HCT116 (cell line): ENCODE data around the gene UTS2R. TPM values are rescaled to one million over a fixed set of nuclear protein-coding genes. Genes with fewer than 3 reads are reported as not detected.

Experiments
- ATAC-seq: fragments of 200-7000 bp; cut with Tn5 transposase; 2 replicates; pipeline ENCODE4 v1.9.1; 2020; ENCODE audit warnings: mild to moderate bottlenecking, moderate library complexity
- BruUV-seq: library from RNA; stranded (reverse); fragments of 400-500 nt; replicated peaks from 2 replicates; lab custom pipeline; 2021; lab: Mats Ljungman, UMichigan
- CTCF ChIA-PET: fragments of 300-600 bp; sonication (Branson Sonifier 250); formaldehyde crosslinking; loops from one replicate; lab custom pipeline; 2021; ENCODE audit warnings: antibody characterized with exemption; lab: Charles Lee
- POLR2A ChIA-PET: fragments of 300-600, 350-600 bp; sonication (Branson Sonifier 250); formaldehyde crosslinking; loops from one replicate; lab custom pipeline; 2021; ENCODE audit warnings: antibody characterized with exemption; lab: Charles Lee
- RAD21 ChIA-PET, 2 experiments: fragments of 300-600 bp; sonication (Branson Sonifier 250); formaldehyde crosslinking; loops; one replicate each; lab custom pipeline; 2023; ENCODE audit warnings: low total read pairs in 2 of 2; ENCODE audit not compliant: uncharacterized antibody in 2 of 2, unreplicated experiment in 2 of 2, low non-redundant PET in 1 of 2; lab: Charles Lee
- DNase-seq: peaks from one replicate; pipeline ENCODE4 v3.0.0-alpha.2; 2010; ENCODE audit warnings: low read depth, low spot score
- H2AFZ ChIP-seq: fragments of 200-600 bp; shearing (Covaris generic), sonication (generic); 2 replicates; pipeline ENCODE4 v1.6.1; 2017; ENCODE audit warnings: low read depth, mixed run types, mixed read lengths, antibody characterized with exemption, low read length; ENCODE audit not compliant: poor library complexity, severe bottlenecking
- H3K27ac ChIP-seq: 2 replicates; pipeline ENCODE4 v1.5.1; 2012; ENCODE audit warnings: low read depth, low read length
- H3K27me3 ChIP-seq: fragments of 200-600 bp; sonication (generic); 2 replicates; pipeline ENCODE4 v1.6.1; 2016; ENCODE audit warnings: mixed run types, low read length, mixed read lengths; ENCODE audit not compliant: insufficient read depth
- H3K36me3 ChIP-seq, 2 experiments: fragments of 200-500 bp in 1 of 2; fragments of 200-600 bp in 1 of 2; sonication (Bioruptor generic) in 1 of 2; sonication (generic) in 1 of 2; 2 replicates each; pipeline versions ENCODE4 v1.5.1 to v1.6.1; 2014 to 2016; ENCODE audit warnings: low read length in 2 of 2, inconsistent platforms in 1 of 2, mixed read lengths in 1 of 2, mixed run types in 1 of 2; ENCODE audit not compliant: insufficient read depth in 2 of 2, control insufficient read depth in 1 of 2
- H3K4me1 ChIP-seq, 2 experiments: fragments of 200-600 bp in 1 of 2; sonication (generic) in 1 of 2; 2 replicates each; pipeline versions ENCODE4 v1.5.1 to v1.6.1; 2012 to 2017; ENCODE audit warnings: low read length in 2 of 2, inconsistent platforms in 1 of 2, mild to moderate bottlenecking in 1 of 2, mixed read lengths in 1 of 2, mixed run types in 1 of 2, moderate library complexity in 1 of 2; ENCODE audit not compliant: insufficient read depth in 2 of 2, control insufficient read depth in 1 of 2
- H3K4me2 ChIP-seq: fragments of 200-600 bp; sonication (generic); 2 replicates; pipeline ENCODE4 v1.6.1; 2017; ENCODE audit warnings: mixed run types, low read length, mixed read lengths
- H3K4me3 ChIP-seq, 2 experiments: fragments of 200-600 bp in 1 of 2; sonication (generic) in 1 of 2; replicated peaks in 1 of 2; 2 replicates each; pipeline ENCODE4 v1.5.1; 2011 to 2016; ENCODE audit warnings: low read length in 2 of 2, control low read depth in 1 of 2, low read depth in 1 of 2, mild to moderate bottlenecking in 1 of 2, mixed read lengths in 1 of 2, mixed run types in 1 of 2
- H3K79me2 ChIP-seq: fragments of 200-600 bp; sonication (generic); 2 replicates; pipeline ENCODE4 v1.6.1; 2017; ENCODE audit warnings: mild to moderate bottlenecking, mixed run types, low read length, moderate library complexity, mixed read lengths; ENCODE audit not compliant: insufficient read depth
- H3K9ac ChIP-seq: fragments of 200-600 bp; sonication (generic); 2 replicates; pipeline ENCODE4 v1.6.1; 2016; ENCODE audit warnings: low read length, mixed read lengths
- H3K9me2 ChIP-seq: fragments of 200-600 bp; sonication (generic), shearing (Covaris generic); 2 replicates; pipeline ENCODE4 v1.6.1; 2017; ENCODE audit warnings: mixed run types, mild to moderate bottlenecking, moderate library complexity; ENCODE audit not compliant: insufficient read depth
- H3K9me3 ChIP-seq, 2 experiments: fragments of 200-500 bp in 1 of 2; fragments of 200-600 bp in 1 of 2; sonication (Bioruptor generic) in 1 of 2; sonication (generic) in 1 of 2; 2 replicates each; pipeline ENCODE4 v1.6.1; 2014 to 2017; ENCODE audit warnings: low read length in 2 of 2, mixed read lengths in 2 of 2, inconsistent platforms in 1 of 2, low read depth in 1 of 2, mild to moderate bottlenecking in 1 of 2, mixed run types in 1 of 2, moderate library complexity in 1 of 2; ENCODE audit not compliant: control insufficient read depth in 1 of 2, insufficient read depth in 1 of 2
- H4K20me1 ChIP-seq: fragments of 200-600 bp; sonication (generic), shearing (Covaris generic); 2 replicates; pipeline ENCODE4 v1.6.1; 2017; ENCODE audit warnings: mixed run types, mild to moderate bottlenecking, moderate library complexity; ENCODE audit not compliant: insufficient read depth
- ATF3 ChIP-seq: IDR thresholded peaks from 2 replicates; pipeline ENCODE4 v1.6.1; 2012
- CTCF ChIP-seq, 3 experiments: fragments of 200-600 bp in 1 of 3; sonication (generic) in 1 of 3; IDR thresholded peaks in 2 of 3; conservative IDR thresholded peaks in 1 of 3; 2 replicates each; pipeline ENCODE4 v1.5.1; 2012 to 2017; ENCODE audit warnings: low read depth in 2 of 3, low read length in 2 of 3, antibody characterized with exemption in 1 of 3, borderline replicate concordance in 1 of 3, control low read depth in 1 of 3, mild to moderate bottlenecking in 1 of 3, mixed read lengths in 1 of 3, mixed run types in 1 of 3, moderate library complexity in 1 of 3; ENCODE audit not compliant: insufficient read depth in 1 of 3
- EGR1 ChIP-seq: IDR thresholded peaks from 2 replicates; pipeline ENCODE4 v1.6.1; 2012; ENCODE audit warnings: low read depth
- FOSL1 ChIP-seq: IDR thresholded peaks from 2 replicates; pipeline ENCODE4 v1.6.1; 2012; ENCODE audit warnings: low read depth
- JUND ChIP-seq: IDR thresholded peaks from 2 replicates; pipeline ENCODE4 v1.6.1; 2012
- MAX ChIP-seq: IDR thresholded peaks from 2 replicates; pipeline ENCODE4 v1.6.1; 2012
- POLR2A ChIP-seq: IDR thresholded peaks from 2 replicates; pipeline ENCODE4 v1.7.0; 2011; ENCODE audit warnings: borderline replicate concordance; ENCODE audit not compliant: insufficient read depth, insufficient read length; ENCODE audit errors: extremely low read depth
- POLR2AphosphoS5 ChIP-seq: IDR thresholded peaks from 2 replicates; pipeline ENCODE4 v1.6.1; 2011; ENCODE audit warnings: mild to moderate bottlenecking, low read depth, low read length, moderate library complexity
- RAD21 ChIP-seq: IDR thresholded peaks from 2 replicates; pipeline ENCODE4 v1.6.1; 2012; ENCODE audit warnings: low read depth, mild to moderate bottlenecking
- REST ChIP-seq: IDR thresholded peaks from 2 replicates; pipeline ENCODE4 v1.6.1; 2012; ENCODE audit warnings: low read depth
- SIN3A ChIP-seq: IDR thresholded peaks from 2 replicates; pipeline ENCODE4 v1.6.1; 2012; ENCODE audit warnings: low read depth
- SP1 ChIP-seq: IDR thresholded peaks from 2 replicates; pipeline ENCODE4 v1.6.1; 2012; ENCODE audit warnings: low read depth
- YY1 ChIP-seq: IDR thresholded peaks from 2 replicates; pipeline ENCODE4 v1.6.1; 2011; ENCODE audit warnings: low read length, low read depth, moderate library complexity, mild to moderate bottlenecking; ENCODE audit not compliant: insufficient replicate concordance; ENCODE audit errors: extremely low read depth
- intact Hi-C: fragments of 100-400 bp; cut with micrococcal nuclease; formaldehyde crosslinking; loops from 2 replicates; pipeline ENCODE4 v1.10.0; 2022
- total RNA-seq: library from RNA; stranded (reverse); gene quantifications from one replicate; pipeline ENCODE4 v1.2.1, GENCODE V29; 2021; ENCODE audit not compliant: unreplicated experiment

UTS2R gene
- total RNA-seq, 1 experiment from 2014 or later = not detected

GRCh38 chr17:82414548-82415281 is 43.1 kb downstream of the UTS2R start:
- Histone ChIP-seq H3K4me3 (no peak overlapping the region), H4K20me1 (peaks cover 6% of the 10 kb centered on the region; the same call in 1 of the 2 replicates), H3K79me2 (no peaks in the 10 kb centered on the region; the same call in 1 of the 2 replicates)
- peak; percentile 57 for DNase-seq
- POLR2A ChIA-PET = interaction anchor here (0.7 kb wide), 1 partner anchor 10 kb away, joined by 3 read pairs; no protein-coding TSS in a partner anchor
- TF ChIP-seq SP1 = no peak
- no peak for TF ChIP-seq POLR2AphosphoS5
- TF ChIP-seq EGR1 = no peak
- TF ChIP-seq MAX = peak; percentile 40; the same call in 1 of the 2 replicates
- no peak for TF ChIP-seq JUND
- no peak for TF ChIP-seq POLR2A
- no peak for TF ChIP-seq SIN3A
- peak; percentile 70 to 96 (median 94) for TF ChIP-seq CTCF (IDR thresholded peaks at IDR 0.05 in 2 of 3, conservative IDR thresholded peaks at IDR 0.05 in 1 of 3; ENCODE audit: borderline replicate concordance in 1 of 3, insufficient read depth in 1 of 3, low read depth in 2 of 3, low read length in 2 of 3)
- no peak for TF ChIP-seq ATF3
- TF ChIP-seq YY1 = no peak
- TF ChIP-seq RAD21 = peak; percentile 98
- TF ChIP-seq FOSL1 = no peak
- TF ChIP-seq REST = peak; percentile 95
- TF ChIP-seq, all 23 proteins: peak for 4
- H2AFZ ChIP-seq = no peak overlapping the region
- peak overlapping the region; percentile 27 for H3K4me2 ChIP-seq
- H3K27me3 ChIP-seq = no peaks in the 10 kb centered on the region
- no peaks in the 10 kb centered on the region for H3K9me2 ChIP-seq
- CTCF ChIA-PET = interaction anchor here (0.7 to 2.0 kb wide), 2 partner anchors 57 to 114 kb away, joined by 3 to 7 read pairs; no protein-coding TSS in a partner anchor
- no TSS peak for BruUV-seq
- H3K9ac ChIP-seq = no peak overlapping the region
- peaks cover 7 to 23% of the 10 kb centered on the region in 2 experiments for H3K4me1 ChIP-seq
- intact Hi-C loops = loop anchor here (1.0 to 10.0 kb wide), 5 partner anchors 62 to 380 kb away; partner anchors contain the start of genes DCXR and RAC3
- RAD21 ChIA-PET = interaction anchor here in 1 of 2 experiments (0.5 to 0.7 kb wide), 2 partner anchors 42 to 201 kb away, joined by 3 to 7 read pairs; no protein-coding TSS in a partner anchor
- peak; percentile 55 for ATAC-seq
- H3K36me3 ChIP-seq = peaks cover 0 to 3% of the 10 kb centered on the region in 2 experiments; a peak in 1 of 4 replicates
- no peaks in the 10 kb centered on the region for H3K9me3 ChIP-seq
- no peak overlapping the region for H3K27ac ChIP-seq
